Measurements from ENCODE around the gene RBFOX2. TPM values are rescaled to one million over a fixed set of nuclear protein-coding genes. Genes with fewer than 3 reads are reported as not detected.
"Not testable (repeated sequence)": the region's sequence is repeated elsewhere in the genome, so short reads cannot be mapped to it uniquely, and the experiment has no call there.

Gene RBFOX2
- total RNA-seq, 1 experiment from 2014 or later, result 144 TPM

DNA sequence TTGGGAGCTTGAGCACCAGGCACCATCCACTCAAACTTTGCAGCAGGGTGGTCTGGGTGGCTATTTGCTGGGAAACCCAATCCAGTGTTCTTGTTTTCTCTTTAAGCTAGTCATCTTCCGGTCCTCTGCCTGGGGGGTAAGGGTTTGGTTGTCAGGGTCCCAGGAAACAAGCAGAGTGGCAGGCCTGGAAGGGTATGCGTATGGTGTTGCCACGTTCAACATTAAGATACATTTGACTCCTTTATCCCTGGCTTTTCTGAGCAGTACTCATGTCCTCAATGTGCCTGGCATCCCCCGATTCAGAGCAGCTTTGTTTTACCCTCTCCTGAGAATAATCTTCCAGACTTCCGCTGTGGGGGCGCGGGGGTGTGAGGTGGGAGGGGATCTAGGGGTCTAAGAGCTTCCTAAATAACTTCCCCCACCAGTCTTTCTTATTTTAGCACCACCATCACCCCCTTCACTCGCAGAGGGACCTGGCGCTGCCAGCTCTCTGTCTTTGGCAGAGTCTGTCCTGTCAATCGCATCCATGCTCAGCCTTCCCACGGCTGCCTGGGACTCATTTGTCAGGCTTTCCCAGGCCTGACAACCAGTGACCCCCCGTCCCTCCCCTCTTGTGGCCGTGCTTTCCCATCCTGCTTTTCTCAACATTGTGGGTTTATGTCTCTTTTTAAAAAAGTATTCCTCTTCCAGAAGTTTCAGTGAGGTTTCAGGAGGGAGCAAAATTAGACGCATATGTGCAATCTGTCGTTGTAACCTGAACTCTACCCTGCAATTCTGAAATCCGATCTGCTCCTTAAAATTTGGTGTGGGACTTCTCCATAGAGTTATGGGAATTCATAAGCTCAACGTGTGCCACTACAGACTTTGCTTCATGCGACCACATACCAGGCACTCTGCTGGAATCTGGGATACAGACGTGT lies 27.0 kb upstream of the RBFOX2 start:
- DNase-seq (ENCODE audit: low read depth in 1 of 2, low spot score in 2 of 2), result peak; percentile 73 to 84
- H3K36me3 ChIP-seq, result no peaks in the 10 kb centered on the region
- H3K27me3 ChIP-seq (replicated peaks), result no peaks in the 10 kb centered on the region
- no peak overlapping the region for H3K4me3 ChIP-seq
- peaks cover 56% of the 10 kb centered on the region for H3K4me1 ChIP-seq (replicated peaks)
- 0 out of 2 replicates have a peak, but pooled peaks cover 3% of the 10 kb centered on the region for H3K9me3 ChIP-seq (replicated peaks)
- peak overlapping the region; percentile 82 for H3K27ac ChIP-seq

DNA sequence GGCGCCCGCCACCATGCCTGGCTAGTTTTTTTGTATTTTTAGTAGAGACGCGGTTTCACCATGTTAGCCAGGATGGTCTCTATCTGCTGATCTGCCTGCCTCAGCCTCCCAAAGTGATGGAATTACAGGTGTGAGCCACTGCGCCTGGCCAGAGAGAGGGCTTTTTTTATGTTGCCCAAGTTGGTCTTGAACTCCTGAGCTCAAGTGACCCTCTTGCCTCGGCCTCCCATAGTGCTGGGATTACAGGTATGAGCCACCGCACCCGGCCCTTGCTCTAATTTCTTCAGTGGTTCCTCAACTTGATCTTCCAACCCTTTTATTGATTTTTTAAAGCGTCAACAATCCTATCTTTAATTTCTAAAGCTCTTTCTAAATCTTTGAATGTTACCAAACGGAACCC lies 25.8 kb upstream of the RBFOX2 start:
- not testable (repeated sequence) for H3K36me3 ChIP-seq; H3K27me3 ChIP-seq (replicated peaks); H3K4me3 ChIP-seq; H3K9me3 ChIP-seq (replicated peaks); DNase-seq (ENCODE audit: low read depth in 1 of 2, low spot score in 2 of 2)
- Histone ChIP-seq H3K4me1 (replicated peaks) (peaks cover 55% of the 10 kb centered on the region), H3K27ac (peak overlapping the region; percentile 82)

DNA sequence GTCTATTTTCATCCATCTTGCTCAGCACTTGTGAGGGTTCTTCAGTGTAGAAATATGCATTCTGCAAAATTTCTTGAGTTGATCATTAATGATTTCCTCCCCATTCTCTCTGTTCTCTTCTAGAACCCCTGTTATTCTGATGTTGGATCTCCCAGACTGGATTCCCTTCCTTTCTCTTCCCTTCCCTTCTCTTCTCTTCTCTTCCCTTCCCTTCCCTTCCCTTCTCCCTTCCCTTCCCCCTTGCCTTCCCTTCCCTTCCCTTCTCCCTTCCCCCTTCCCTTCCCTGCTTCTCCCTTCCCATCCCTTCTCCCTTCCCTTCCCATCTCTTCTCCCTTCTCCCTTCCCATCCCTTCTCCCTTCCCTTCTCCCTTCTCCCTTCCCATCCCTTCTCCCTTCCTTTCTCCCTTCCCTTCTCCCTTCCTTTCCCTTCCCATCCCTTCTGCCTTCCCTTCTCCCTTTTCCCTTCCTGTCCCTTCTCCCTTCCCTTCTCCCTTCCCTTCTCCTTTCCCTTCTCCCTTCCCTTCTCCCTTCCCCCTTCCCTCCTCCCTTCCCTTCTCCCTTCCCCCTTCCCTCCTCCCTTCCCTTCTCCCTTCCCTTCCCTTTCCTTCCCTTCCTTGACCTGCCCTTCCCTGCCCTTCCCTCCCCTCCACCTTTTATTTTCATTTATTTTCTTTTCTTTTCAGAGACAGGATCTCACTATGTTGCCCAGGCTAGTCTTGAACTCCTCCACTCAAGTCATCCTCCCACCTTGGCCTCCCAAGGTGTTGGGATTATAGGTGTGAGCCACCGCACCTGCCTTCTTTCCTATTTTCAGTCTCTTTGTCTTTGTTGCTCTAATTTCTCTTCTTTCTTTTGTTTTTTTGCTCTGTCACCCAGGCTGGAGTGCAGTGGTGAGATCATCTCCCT lies 24.9 kb upstream of the RBFOX2 start:
- no peaks in the 10 kb centered on the region for H3K27me3 ChIP-seq (replicated peaks)
- H3K36me3 ChIP-seq, result no peaks in the 10 kb centered on the region
- no peak for DNase-seq (ENCODE audit: low read depth in 1 of 2, low spot score in 2 of 2)
- H3K27ac ChIP-seq, result no peak overlapping the region
- H3K4me1 ChIP-seq (replicated peaks), result peaks cover 46% of the 10 kb centered on the region
- H3K9me3 ChIP-seq (replicated peaks), result 0 out of 2 replicates have a peak, but pooled peaks cover 3% of the 10 kb centered on the region
- no peak overlapping the region for H3K4me3 ChIP-seq

DNA sequence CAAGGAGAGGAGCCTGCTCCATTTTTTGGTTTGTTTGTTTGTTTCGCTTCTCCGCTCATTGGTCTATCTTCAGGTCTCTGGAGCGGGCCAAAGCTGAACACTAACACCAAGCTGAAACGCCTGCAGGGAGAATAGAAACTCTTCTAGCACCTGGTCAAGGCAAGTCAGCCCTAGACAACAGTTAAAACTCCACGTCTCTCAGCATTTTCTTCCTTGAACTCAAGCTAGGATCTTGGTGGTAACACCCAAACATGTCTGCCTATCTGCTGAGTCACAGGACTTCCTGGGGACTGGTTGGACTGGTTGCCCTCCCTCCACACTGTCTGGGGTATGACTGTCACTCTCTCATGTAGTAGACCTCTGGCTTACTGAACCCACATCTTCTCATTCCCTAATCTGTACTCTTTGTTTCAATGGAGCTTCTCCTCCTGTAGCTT lies 23.9 kb upstream of the RBFOX2 start:
- peak overlapping the region; percentile 61 for H3K27ac ChIP-seq

DNA sequence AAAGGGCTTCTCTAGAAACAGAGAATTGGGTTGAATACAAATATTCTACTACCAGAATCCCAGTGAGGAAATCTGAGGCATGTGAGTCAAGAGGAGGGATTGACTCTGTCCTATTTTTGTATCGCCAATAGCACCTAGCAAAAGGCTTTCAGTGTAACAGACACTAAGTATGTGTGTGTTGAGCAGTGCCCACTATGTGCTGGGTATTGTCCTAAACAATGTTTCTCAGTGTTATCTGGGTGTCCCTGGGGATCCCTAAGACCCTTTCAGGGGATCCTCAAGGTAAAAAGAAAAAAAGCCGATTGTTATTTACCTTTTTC lies 21.0 kb upstream of the RBFOX2 start:
- Histone ChIP-seq H3K36me3 (no peaks in the 10 kb centered on the region), H3K27me3 (replicated peaks) (no peaks in the 10 kb centered on the region)

More for the DNA sequence above, 23.9 kb upstream of the RBFOX2 start:
- Histone ChIP-seq H3K36me3 (no peaks in the 10 kb centered on the region), H3K4me3 (no peak overlapping the region), H3K27me3 (replicated peaks) (no peaks in the 10 kb centered on the region), H3K9me3 (replicated peaks) (0 out of 2 replicates have a peak, but pooled peaks cover 3% of the 10 kb centered on the region), H3K4me1 (replicated peaks) (peaks cover 44% of the 10 kb centered on the region)
- DNase-seq (ENCODE audit: low read depth in 1 of 2, low spot score in 2 of 2), result peak; percentile 32 to 60

DNA sequence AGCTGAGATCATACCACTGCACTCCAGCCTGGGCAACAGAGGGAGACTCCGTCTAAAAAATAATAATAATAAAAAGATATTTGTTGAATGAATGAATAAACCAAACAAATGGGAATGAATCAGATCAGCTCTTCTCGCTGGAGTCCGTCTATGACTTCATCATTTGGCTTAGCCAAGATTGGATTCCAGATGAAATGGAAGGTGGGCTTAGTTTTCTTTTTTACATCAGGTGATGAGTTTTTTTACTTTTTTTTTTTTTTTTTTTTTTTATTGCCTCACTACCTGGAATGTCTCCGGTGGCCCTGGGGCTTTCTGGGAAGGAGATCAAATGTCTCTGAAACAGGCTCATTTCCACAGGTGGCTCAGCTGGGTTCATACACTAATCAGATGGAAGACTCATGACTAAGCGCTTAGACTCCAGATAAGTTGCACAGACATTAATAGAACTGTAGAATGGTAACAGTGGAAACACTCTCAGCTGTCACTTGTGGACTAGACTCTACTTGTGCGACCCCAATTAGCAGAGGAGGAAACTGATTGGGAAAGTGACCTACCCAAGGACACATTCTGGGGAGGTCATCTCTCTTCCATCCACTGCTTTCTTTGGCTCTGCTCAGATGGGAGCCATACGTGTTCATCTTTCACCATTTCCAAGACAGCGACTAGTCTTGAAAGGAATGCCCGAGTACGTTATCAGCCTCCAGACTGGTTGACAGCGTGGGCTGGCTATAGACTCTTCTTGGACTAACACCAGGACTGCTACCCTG lies 20.5 kb upstream of the RBFOX2 start:
- 0 out of 2 replicates have a peak, but pooled peaks cover 3% of the 10 kb centered on the region for H3K9me3 ChIP-seq (replicated peaks)
- DNase-seq (ENCODE audit: low read depth in 1 of 2, low spot score in 2 of 2), result no peak
- no peaks in the 10 kb centered on the region for H3K36me3 ChIP-seq
- no peak overlapping the region for H3K27ac ChIP-seq
- H3K4me1 ChIP-seq (replicated peaks), result peaks cover 12% of the 10 kb centered on the region
- H3K4me3 ChIP-seq, result no peak overlapping the region
- no peaks in the 10 kb centered on the region for H3K27me3 ChIP-seq (replicated peaks)

More for the DNA sequence above, 21.0 kb upstream of the RBFOX2 start:
- Histone ChIP-seq H3K4me1 (replicated peaks) (peaks cover 16% of the 10 kb centered on the region), H3K9me3 (replicated peaks) (0 out of 2 replicates have a peak, but pooled peaks cover 3% of the 10 kb centered on the region), H3K27ac (no peak overlapping the region), H3K4me3 (no peak overlapping the region)
- no peak for DNase-seq (ENCODE audit: low read depth in 1 of 2, low spot score in 2 of 2)

DNA sequence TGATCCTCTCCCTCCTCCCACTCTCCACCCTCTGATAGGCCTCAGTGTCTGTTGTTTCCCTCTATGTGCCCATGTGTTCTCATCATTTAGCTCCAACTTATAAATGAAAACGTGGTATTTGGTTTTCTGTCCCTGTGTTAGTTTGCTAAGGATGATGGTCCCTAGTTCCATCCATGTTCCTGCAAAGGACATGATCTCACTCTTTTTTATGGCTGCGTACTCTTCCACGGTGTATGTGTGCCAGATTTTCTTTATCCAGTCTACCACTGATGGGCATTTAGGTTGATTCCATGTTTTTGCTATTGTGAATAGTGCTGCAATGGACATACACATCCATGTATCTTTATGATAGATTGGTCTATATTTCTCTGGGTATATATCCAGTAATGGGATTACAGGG lies 15.9 kb upstream of the RBFOX2 start:
- H3K4me3 ChIP-seq; H3K36me3 ChIP-seq; H3K4me1 ChIP-seq (replicated peaks); DNase-seq (ENCODE audit: low read depth in 1 of 2, low spot score in 2 of 2); H3K27ac ChIP-seq; H3K27me3 ChIP-seq (replicated peaks); H3K9me3 ChIP-seq (replicated peaks): not testable (repeated sequence)

DNA sequence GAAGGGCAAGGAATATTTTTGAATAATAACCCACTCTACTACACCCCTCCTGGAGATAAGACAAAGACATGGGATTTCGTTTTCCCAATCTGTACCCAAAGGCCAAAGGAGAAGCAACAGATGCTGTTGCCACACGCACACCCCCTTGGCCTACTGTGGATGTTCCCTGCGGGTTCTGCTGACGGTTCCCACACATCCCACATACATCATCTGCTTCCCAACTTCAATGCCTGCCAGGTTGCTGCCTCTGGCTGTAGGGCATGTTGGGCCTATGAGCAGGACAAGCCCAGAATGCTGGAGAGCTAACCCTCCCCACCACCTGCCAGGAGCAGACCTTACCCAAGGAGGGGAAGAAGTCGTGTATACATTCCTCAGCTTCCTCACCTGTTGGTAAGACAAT lies 13.6 kb upstream of the RBFOX2 start:
- no peaks in the 10 kb centered on the region for H3K36me3 ChIP-seq
- H3K4me1 ChIP-seq (replicated peaks), result no peaks in the 10 kb centered on the region
- no peak overlapping the region for H3K27ac ChIP-seq
- no peak overlapping the region for H3K4me3 ChIP-seq
- no peaks in the 10 kb centered on the region; the same call in 1 of the 2 replicates for H3K9me3 ChIP-seq (replicated peaks)
- H3K27me3 ChIP-seq (replicated peaks), result no peaks in the 10 kb centered on the region
- no peak for DNase-seq (ENCODE audit: low read depth in 1 of 2, low spot score in 2 of 2)

DNA sequence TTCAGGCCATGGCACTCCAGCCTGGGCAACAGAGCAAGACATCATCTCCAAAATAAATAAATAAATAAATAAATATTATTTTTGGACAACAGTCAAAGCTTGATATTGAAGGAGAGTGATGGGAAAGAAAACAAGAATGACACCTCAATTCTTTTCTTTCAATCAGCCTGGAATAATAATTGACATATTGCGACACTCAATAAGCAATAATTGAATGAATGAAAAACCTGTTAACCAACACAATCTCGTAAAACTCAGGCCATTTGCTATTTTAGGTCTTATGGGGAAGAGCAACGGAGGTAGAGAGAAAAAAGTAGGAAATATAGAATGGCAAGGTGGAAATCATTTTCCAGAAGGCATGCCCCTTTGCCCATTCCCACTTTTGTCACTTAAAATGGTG lies 10.5 kb upstream of the RBFOX2 start:
- DNase-seq (ENCODE audit: low read depth in 1 of 2, low spot score in 2 of 2), result no peak
- Histone ChIP-seq H3K9me3 (replicated peaks) (no peaks in the 10 kb centered on the region; the same call in 1 of the 2 replicates), H3K27me3 (replicated peaks) (no peaks in the 10 kb centered on the region), H3K27ac (no peak overlapping the region), H3K36me3 (no peaks in the 10 kb centered on the region), H3K4me3 (no peak overlapping the region), H3K4me1 (replicated peaks) (peaks cover 5% of the 10 kb centered on the region)

DNA sequence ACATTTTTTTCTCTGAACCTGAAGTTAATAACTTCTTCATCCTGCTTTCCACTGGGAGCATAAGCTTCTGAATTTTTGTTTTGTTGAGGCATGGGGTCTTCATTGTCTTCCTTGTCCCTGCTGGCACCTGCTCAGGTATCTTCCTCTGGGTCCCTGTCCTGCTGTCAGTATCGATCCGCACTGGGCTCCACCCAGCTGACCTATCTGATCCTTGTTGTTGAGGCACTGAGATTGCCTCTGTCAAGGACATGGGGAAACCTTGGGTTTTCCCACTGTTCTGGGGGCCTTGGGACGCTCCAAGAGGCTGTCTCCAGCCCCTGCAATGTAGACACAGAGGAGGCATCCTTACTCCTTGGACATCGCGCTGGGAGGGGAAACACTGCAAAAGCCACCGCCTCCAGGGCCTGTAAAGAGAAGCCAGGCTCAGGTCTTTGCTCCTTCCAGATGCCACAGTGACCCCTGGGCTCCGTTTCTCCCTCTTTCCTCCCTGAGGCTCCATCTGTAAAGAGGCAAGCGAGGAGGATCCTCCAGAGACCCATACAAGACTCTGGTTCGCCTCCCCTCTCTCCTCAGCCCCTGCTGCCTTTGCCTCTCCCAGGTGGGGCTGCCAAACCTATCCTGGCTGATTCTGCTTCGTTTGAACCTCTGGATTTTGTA lies 8.6 kb upstream of the RBFOX2 start:
- Histone ChIP-seq H3K4me3 (no peak overlapping the region), H3K4me1 (replicated peaks) (peaks cover 5% of the 10 kb centered on the region), H3K27ac (no peak overlapping the region), H3K27me3 (replicated peaks) (no peaks in the 10 kb centered on the region), H3K9me3 (replicated peaks) (no peaks in the 10 kb centered on the region; the same call in 1 of the 2 replicates), H3K36me3 (no peaks in the 10 kb centered on the region)
- no peak for DNase-seq (ENCODE audit: low read depth in 1 of 2, low spot score in 2 of 2)

DNA sequence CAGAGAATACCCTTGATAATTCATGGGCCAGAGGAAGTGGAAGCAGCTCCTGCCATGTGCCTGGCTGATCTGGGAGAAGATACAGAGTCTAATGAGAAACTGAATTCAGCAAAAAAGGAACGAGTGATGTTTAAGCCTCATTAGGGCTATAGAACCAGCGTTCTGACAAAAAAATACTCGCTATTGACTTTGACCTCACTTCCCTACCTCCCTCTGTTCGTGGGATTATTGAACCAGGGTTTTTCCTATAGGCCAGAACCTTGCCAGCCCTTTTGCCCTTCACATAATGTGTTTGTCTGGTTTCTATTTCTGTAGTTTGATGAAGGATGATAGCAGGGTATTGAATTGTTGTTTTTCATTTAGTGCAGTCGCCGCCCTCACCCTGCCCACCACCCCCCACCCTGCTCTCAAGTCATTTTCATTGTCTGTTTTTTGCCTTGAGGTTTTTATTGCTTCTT lies 7.6 kb upstream of the RBFOX2 start:
- H3K27me3 ChIP-seq (replicated peaks), result no peaks in the 10 kb centered on the region
- DNase-seq (ENCODE audit: low read depth in 1 of 2, low spot score in 2 of 2), result peak in 1 of 2 experiments; percentile 9
- no peaks in the 10 kb centered on the region; the same call in 1 of the 2 replicates for H3K9me3 ChIP-seq (replicated peaks)
- no peak overlapping the region for H3K27ac ChIP-seq
- H3K4me3 ChIP-seq, result no peak overlapping the region
- no peaks in the 10 kb centered on the region for H3K36me3 ChIP-seq
- H3K4me1 ChIP-seq (replicated peaks), result peaks cover 5% of the 10 kb centered on the region

DNA sequence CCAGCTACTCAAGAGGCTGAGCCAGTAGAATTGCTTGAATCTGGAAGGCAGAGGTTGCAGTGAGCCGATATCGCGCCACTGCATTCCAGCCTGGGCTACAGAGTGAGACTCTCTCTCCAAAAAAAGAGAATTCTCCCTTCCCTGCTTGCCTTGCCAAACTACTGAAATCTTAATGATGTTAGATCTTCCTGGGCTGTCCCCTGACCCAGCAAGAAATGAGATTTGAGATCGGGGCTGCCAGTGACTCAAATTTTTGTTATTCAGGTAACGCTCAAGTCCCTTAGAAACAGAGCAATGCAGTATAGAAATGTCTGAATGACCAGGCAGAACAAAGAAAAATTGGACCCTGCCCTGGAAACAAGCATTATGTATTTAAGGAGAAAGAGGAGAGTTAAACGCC lies 4.0 kb upstream of the RBFOX2 start:
- H3K9me3 ChIP-seq (replicated peaks), result no peaks in the 10 kb centered on the region
- no peak for DNase-seq (ENCODE audit: low read depth in 1 of 2, low spot score in 2 of 2)
- no peak overlapping the region for H3K27ac ChIP-seq
- no peak overlapping the region for H3K4me3 ChIP-seq
- peaks cover 4% of the 10 kb centered on the region; the same call in 1 of the 2 replicates for H3K36me3 ChIP-seq
- H3K27me3 ChIP-seq (replicated peaks), result no peaks in the 10 kb centered on the region
- H3K4me1 ChIP-seq (replicated peaks), result peaks cover 11% of the 10 kb centered on the region

DNA sequence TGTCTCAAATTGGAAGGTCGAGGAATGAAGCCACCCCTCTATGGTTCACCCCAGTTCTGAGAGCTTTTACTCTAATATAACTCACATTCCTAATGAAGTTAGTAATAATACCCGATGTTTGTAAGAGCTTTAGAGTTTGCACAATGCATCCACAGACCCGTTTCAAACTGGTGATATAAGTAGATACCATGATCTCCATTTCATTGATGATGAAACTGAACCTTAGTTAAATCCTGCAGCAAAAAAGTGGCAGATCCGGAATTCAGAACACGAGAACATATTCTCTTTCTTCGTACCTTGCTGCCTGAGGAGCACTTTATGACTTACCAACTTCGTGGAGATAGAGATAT lies 757 bp upstream of the RBFOX2 start:
- Histone ChIP-seq H3K4me1 (replicated peaks) (peaks cover 16% of the 10 kb centered on the region), H3K4me3 (peak overlapping the region; percentile 97), H3K27me3 (replicated peaks) (no peaks in the 10 kb centered on the region), H3K36me3 (peaks cover 16% of the 10 kb centered on the region), H3K9me3 (replicated peaks) (no peaks in the 10 kb centered on the region), H3K27ac (peak overlapping the region; percentile 16; the same call in 1 of the 2 replicates)
- no peak for DNase-seq (ENCODE audit: low read depth in 1 of 2, low spot score in 2 of 2)
